Measurements from ENCODE around the gene TBC1D7. TPM values are rescaled to one million over a fixed set of nuclear protein-coding genes. Genes with fewer than 3 reads are reported as not detected.
A peak's percentile ranks its signal among the peaks of the same experiment; 100 is the strongest.

Gene TBC1D7
- polyA plus RNA-seq (67.9 and 88.3 TPM in 2 replicates), polyA minus RNA-seq (58.9 and 70.2 TPM in 2 replicates)

GRCh38 chr6:13328076-13328874 is at the start of gene TBC1D7:
TBC1D7 (minus strand) TSS chr6:13328537; CDS start chr6:13326898, 1,639 bp downstream.
- TF ChIP-seq EZH2 (IDR thresholded peaks at IDR 0.05; ENCODE audit: borderline replicate concordance, insufficient read depth, low read length, poor library complexity, severe bottlenecking) = no peak
- TF ChIP-seq, protein P1, sequence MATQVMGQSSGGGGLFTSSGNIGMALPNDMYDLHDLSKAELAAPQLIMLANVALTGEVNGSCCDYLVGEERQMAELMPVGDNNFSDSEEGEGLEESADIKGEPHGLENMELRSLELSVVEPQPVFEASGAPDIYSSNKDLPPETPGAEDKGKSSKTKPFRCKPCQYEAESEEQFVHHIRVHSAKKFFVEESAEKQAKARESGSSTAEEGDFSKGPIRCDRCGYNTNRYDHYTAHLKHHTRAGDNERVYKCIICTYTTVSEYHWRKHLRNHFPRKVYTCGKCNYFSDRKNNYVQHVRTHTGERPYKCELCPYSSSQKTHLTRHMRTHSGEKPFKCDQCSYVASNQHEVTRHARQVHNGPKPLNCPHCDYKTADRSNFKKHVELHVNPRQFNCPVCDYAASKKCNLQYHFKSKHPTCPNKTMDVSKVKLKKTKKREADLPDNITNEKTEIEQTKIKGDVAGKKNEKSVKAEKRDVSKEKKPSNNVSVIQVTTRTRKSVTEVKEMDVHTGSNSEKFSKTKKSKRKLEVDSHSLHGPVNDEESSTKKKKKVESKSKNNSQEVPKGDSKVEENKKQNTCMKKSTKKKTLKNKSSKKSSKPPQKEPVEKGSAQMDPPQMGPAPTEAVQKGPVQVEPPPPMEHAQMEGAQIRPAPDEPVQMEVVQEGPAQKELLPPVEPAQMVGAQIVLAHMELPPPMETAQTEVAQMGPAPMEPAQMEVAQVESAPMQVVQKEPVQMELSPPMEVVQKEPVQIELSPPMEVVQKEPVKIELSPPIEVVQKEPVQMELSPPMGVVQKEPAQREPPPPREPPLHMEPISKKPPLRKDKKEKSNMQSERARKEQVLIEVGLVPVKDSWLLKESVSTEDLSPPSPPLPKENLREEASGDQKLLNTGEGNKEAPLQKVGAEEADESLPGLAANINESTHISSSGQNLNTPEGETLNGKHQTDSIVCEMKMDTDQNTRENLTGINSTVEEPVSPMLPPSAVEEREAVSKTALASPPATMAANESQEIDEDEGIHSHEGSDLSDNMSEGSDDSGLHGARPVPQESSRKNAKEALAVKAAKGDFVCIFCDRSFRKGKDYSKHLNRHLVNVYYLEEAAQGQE (IDR thresholded peaks at IDR 0.05; ENCODE audit: borderline replicate concordance) = peak; percentile 61
- TF ChIP-seq MXI1 (conservative IDR thresholded peaks at IDR 0.05; ENCODE audit: poor library complexity, severe bottlenecking) = peak; percentile 69
- TF ChIP-seq RAD21 (conservative IDR thresholded peaks at IDR 0.05) = peak; percentile 60
- peak; percentile 90 for TF ChIP-seq POLR2AphosphoS5 (IDR thresholded peaks at IDR 0.05)
- TF ChIP-seq TAF1 (IDR thresholded peaks at IDR 0.05; ENCODE audit: low read depth) = no peak
- peak; percentile 59 for TF ChIP-seq SMC3 (conservative IDR thresholded peaks at IDR 0.05; ENCODE audit: poor library complexity)
- TF ChIP-seq, protein P2, sequence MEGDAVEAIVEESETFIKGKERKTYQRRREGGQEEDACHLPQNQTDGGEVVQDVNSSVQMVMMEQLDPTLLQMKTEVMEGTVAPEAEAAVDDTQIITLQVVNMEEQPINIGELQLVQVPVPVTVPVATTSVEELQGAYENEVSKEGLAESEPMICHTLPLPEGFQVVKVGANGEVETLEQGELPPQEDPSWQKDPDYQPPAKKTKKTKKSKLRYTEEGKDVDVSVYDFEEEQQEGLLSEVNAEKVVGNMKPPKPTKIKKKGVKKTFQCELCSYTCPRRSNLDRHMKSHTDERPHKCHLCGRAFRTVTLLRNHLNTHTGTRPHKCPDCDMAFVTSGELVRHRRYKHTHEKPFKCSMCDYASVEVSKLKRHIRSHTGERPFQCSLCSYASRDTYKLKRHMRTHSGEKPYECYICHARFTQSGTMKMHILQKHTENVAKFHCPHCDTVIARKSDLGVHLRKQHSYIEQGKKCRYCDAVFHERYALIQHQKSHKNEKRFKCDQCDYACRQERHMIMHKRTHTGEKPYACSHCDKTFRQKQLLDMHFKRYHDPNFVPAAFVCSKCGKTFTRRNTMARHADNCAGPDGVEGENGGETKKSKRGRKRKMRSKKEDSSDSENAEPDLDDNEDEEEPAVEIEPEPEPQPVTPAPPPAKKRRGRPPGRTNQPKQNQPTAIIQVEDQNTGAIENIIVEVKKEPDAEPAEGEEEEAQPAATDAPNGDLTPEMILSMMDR (IDR thresholded peaks at IDR 0.05; ENCODE audit: poor library complexity, severe bottlenecking) = peak; percentile 65
- TF ChIP-seq EP300 (conservative IDR thresholded peaks at IDR 0.05; ENCODE audit: poor library complexity, severe bottlenecking) = peak; percentile 24
- H3K4me3 ChIP-seq (ENCODE audit: low read length) = peak within 1 kb of the TSS; percentile 74
- H3K9ac ChIP-seq (ENCODE audit: low read length) = peak within 1 kb of the TSS; percentile 90
- peak within 1 kb of the TSS; percentile 95 for H3K4me2 ChIP-seq (ENCODE audit: low read length)
- peak within 1 kb of the TSS; percentile 91 for H3K27ac ChIP-seq (ENCODE audit: low read length)
- H4K20me1 ChIP-seq (ENCODE audit: insufficient read depth) = no peaks in the 10 kb centered on the region
- peak within 1 kb of the TSS; percentile 86 for H2AFZ ChIP-seq (ENCODE audit: low read depth, low read length)
- no peaks in the 10 kb centered on the region for H3K36me3 ChIP-seq (ENCODE audit: insufficient read depth, low read length)
- peaks cover 14% of the 10 kb centered on the region for H3K79me2 ChIP-seq (replicated peaks; ENCODE audit: insufficient read depth, low read length)
- H3K9me3 ChIP-seq (ENCODE audit: low read length) = no peaks in the 10 kb centered on the region
- H3K9me2 ChIP-seq (ENCODE audit: insufficient read depth, low read length) = no peaks in the 10 kb centered on the region
- H3K27me3 ChIP-seq (ENCODE audit: insufficient read depth, low read depth, low read length) = no peaks in the 10 kb centered on the region
- H3F3A ChIP-seq (ENCODE audit: insufficient read depth, low read length, poor library complexity, severe bottlenecking) = no peaks in the 10 kb centered on the region

GRCh38 chr6:13377054-13377758 is 48.9 kb upstream of the TBC1D7 start:
- no peaks in the 10 kb centered on the region for H3K79me2 ChIP-seq (replicated peaks; ENCODE audit: insufficient read depth, low read length)
- no peaks in the 10 kb centered on the region for H3K9me3 ChIP-seq (ENCODE audit: low read length)
- no peak overlapping the region for H3K9ac ChIP-seq (ENCODE audit: low read length)
- no peaks in the 10 kb centered on the region for H3K9me2 ChIP-seq (ENCODE audit: insufficient read depth, low read length)
- no peak overlapping the region for H3K4me2 ChIP-seq (ENCODE audit: low read length)
- no peaks in the 10 kb centered on the region for H3F3A ChIP-seq (ENCODE audit: insufficient read depth, low read length, poor library complexity, severe bottlenecking)
- no peak overlapping the region for H3K27ac ChIP-seq (ENCODE audit: low read length)
- no peaks in the 10 kb centered on the region for H4K20me1 ChIP-seq (ENCODE audit: insufficient read depth)
- H3K36me3 ChIP-seq (ENCODE audit: insufficient read depth, low read length) = no peaks in the 10 kb centered on the region
- H3K4me3 ChIP-seq (ENCODE audit: low read length) = no peak overlapping the region
- TF ChIP-seq SMC3 (conservative IDR thresholded peaks at IDR 0.05; ENCODE audit: poor library complexity) = no peak
- no peak for TF ChIP-seq RAD21 (conservative IDR thresholded peaks at IDR 0.05)
- TF ChIP-seq, protein P1 (IDR thresholded peaks at IDR 0.05; ENCODE audit: borderline replicate concordance) = no peak
- no peak for TF ChIP-seq POLR2AphosphoS5 (IDR thresholded peaks at IDR 0.05)
- no peak for TF ChIP-seq MXI1 (conservative IDR thresholded peaks at IDR 0.05; ENCODE audit: poor library complexity, severe bottlenecking)
- TF ChIP-seq, protein P2 (IDR thresholded peaks at IDR 0.05; ENCODE audit: poor library complexity, severe bottlenecking) = no peak
- no peak for TF ChIP-seq EZH2 (IDR thresholded peaks at IDR 0.05; ENCODE audit: borderline replicate concordance, insufficient read depth, low read length, poor library complexity, severe bottlenecking)
- TF ChIP-seq EP300 (conservative IDR thresholded peaks at IDR 0.05; ENCODE audit: poor library complexity, severe bottlenecking) = no peak
- TF ChIP-seq TAF1 (IDR thresholded peaks at IDR 0.05; ENCODE audit: low read depth) = no peak
- H2AFZ ChIP-seq (ENCODE audit: low read depth, low read length) = no peak overlapping the region
- H3K27me3 ChIP-seq (ENCODE audit: insufficient read depth, low read depth, low read length) = no peaks in the 10 kb centered on the region
